Measurements from ENCODE around the gene BCAS3. TPM values are rescaled to one million over a fixed set of nuclear protein-coding genes. Genes with fewer than 3 reads are reported as not detected.

Gene BCAS3
- total RNA-seq, 1 donor from 2014 or later: 44.8 TPM

DNA sequence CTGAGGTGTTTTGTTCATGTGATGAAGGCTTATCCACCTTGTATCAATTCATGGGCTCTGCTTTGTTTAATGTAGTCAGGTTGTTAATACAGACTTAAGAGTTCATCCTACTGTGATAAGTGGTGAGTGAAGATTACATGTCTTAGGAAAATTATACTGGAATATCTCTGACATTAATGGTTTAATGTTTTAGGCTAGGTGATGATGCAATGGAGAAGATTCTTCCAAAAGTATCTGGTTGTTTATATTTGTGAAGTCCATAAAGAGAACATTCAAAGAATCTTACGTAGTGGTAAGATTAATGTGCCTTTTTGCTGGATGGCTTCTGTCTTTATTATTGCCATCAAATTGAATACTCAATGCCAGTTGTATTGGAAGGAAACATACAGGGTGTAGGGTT is 236.4 kb downstream of the BCAS3 start:
- Mint-ChIP-seq H3K4me1 (ENCODE audit: low read depth, unreplicated experiment) (peaks cover 3% of the 10 kb centered on the region), H3K9me3 (ENCODE audit: unreplicated experiment) (peaks cover 4% of the 10 kb centered on the region), H3K36me3 (ENCODE audit: unreplicated experiment) (peaks cover 8% of the 10 kb centered on the region), H3K4me3 (ENCODE audit: unreplicated experiment) (no peak overlapping the region), H3K27ac (ENCODE audit: unreplicated experiment) (no peak overlapping the region), H3K27me3 (ENCODE audit: unreplicated experiment) (no peaks in the 10 kb centered on the region)
- TF ChIP-seq, protein P1, sequence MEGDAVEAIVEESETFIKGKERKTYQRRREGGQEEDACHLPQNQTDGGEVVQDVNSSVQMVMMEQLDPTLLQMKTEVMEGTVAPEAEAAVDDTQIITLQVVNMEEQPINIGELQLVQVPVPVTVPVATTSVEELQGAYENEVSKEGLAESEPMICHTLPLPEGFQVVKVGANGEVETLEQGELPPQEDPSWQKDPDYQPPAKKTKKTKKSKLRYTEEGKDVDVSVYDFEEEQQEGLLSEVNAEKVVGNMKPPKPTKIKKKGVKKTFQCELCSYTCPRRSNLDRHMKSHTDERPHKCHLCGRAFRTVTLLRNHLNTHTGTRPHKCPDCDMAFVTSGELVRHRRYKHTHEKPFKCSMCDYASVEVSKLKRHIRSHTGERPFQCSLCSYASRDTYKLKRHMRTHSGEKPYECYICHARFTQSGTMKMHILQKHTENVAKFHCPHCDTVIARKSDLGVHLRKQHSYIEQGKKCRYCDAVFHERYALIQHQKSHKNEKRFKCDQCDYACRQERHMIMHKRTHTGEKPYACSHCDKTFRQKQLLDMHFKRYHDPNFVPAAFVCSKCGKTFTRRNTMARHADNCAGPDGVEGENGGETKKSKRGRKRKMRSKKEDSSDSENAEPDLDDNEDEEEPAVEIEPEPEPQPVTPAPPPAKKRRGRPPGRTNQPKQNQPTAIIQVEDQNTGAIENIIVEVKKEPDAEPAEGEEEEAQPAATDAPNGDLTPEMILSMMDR (IDR thresholded peaks at IDR 0.05; ENCODE audit: partially characterized antibody, unreplicated experiment): no peak
- no peak for DNase-seq

DNA sequence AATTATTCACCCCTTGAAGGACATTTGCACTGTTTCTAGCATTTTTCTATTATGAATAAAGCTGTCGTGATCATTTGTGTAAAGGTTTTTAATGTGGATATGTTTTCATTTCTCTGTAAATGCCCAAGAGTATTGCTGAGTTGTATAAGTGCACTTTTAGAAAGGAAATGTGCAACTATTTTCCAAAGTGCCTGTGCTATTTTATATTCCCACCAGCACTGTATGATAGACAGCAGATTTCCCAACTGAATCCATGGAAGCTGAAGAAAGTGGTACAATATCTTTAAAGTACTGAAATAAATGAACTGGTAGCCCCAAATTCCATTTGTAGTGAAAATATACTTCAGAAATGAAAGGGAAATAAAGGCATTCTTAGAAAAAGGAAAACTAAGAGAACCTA is 238.4 kb downstream of the BCAS3 start:
- no peak overlapping the region for H3K4me3 Mint-ChIP-seq (ENCODE audit: unreplicated experiment)
- H3K27ac Mint-ChIP-seq (ENCODE audit: unreplicated experiment): no peak overlapping the region
- peaks cover 3% of the 10 kb centered on the region for H3K4me1 Mint-ChIP-seq (ENCODE audit: low read depth, unreplicated experiment)
- peaks cover 8% of the 10 kb centered on the region for H3K36me3 Mint-ChIP-seq (ENCODE audit: unreplicated experiment)
- TF ChIP-seq, protein P1 (IDR thresholded peaks at IDR 0.05; ENCODE audit: partially characterized antibody, unreplicated experiment): no peak
- H3K27me3 Mint-ChIP-seq (ENCODE audit: unreplicated experiment): no peaks in the 10 kb centered on the region
- DNase-seq: no peak
- peaks cover 4% of the 10 kb centered on the region for H3K9me3 Mint-ChIP-seq (ENCODE audit: unreplicated experiment)

DNA sequence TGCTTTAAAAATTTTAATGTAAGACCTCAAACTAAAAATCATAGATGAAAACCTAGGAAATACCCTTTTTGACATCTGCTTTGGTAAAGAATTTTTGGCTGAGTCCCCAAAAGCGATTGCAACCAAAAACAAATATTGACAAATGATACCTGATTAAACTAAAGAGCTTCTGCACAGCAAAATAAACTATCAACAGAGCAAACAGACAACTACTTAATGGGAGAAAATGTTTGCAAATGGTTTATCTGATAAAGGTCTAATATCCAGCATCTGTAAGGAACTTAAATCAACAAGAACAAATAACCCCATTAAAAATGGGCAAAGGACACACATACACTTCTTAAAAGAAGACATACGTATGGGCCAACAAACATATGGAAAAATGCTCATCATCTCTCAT is 242.5 kb downstream of the BCAS3 start:
- Mint-ChIP-seq H3K27ac (ENCODE audit: unreplicated experiment) (no peak overlapping the region), H3K4me3 (ENCODE audit: unreplicated experiment) (no peak overlapping the region), H3K36me3 (ENCODE audit: unreplicated experiment) (peaks cover 8% of the 10 kb centered on the region), H3K4me1 (ENCODE audit: low read depth, unreplicated experiment) (peaks cover 3% of the 10 kb centered on the region), H3K9me3 (ENCODE audit: unreplicated experiment) (peaks cover 4% of the 10 kb centered on the region), H3K27me3 (ENCODE audit: unreplicated experiment) (no peaks in the 10 kb centered on the region)
- TF ChIP-seq, protein P1 (IDR thresholded peaks at IDR 0.05; ENCODE audit: partially characterized antibody, unreplicated experiment): no peak
- no peak for DNase-seq

DNA sequence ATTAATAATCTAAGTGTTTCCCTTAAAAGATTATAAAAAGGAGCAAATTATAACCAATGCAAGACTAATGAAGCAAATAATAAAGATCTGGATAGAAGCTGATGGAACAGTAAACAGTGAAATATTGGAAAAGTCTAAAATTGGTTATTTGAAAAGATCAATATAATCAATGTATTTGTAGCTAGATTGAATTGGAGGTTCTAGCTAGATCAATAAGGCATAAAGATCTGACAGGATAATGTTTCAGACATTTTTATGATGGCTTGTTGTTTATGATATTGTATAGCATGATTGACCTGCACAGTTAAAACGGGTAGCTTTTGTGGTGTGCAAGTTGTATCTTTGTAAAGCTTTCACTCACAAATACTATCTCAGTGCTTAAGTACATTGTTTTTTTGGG is 245.3 kb downstream of the BCAS3 start:
- DNase-seq: no peak
- TF ChIP-seq, protein P1 (IDR thresholded peaks at IDR 0.05; ENCODE audit: partially characterized antibody, unreplicated experiment): no peak

DNA sequence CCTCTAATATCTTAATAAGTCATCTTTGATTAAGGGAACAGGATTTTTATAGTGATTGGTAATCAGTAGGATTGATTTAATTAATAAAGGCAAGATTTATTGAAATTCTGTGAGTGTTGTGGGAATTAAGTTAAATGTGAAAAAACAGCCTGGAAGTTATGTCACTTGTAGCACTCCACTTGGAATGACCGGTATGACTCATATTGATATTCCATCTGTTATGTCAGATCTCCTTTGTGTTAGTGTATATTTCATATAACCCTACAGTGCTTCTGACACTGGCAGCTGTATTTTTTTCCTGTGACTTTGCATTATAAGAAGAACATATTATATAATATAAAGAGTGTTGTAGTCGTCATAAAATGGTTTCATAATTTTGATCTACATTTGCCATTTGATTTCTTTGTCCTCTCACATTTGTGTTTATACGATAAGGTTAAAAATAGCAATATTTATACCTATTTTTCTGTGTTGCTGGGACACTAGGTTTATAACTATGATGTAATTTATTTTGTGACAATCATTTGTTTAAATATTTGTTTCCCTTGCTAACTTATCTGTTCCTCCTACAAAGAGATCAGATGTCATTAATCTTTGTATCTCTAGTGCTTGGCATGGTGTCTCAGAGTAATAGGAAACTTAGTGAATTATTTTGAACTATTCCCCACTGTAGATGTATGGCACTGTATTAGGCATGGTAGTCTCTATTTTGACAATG is 249.0 kb downstream of the BCAS3 start:
- no peak overlapping the region for H3K27ac Mint-ChIP-seq (ENCODE audit: unreplicated experiment)
- H3K4me3 Mint-ChIP-seq (ENCODE audit: unreplicated experiment): no peak overlapping the region
- H3K4me1 Mint-ChIP-seq (ENCODE audit: low read depth, unreplicated experiment): peaks cover 3% of the 10 kb centered on the region
- no peaks in the 10 kb centered on the region for H3K9me3 Mint-ChIP-seq (ENCODE audit: unreplicated experiment)
- no peak for DNase-seq
- H3K27me3 Mint-ChIP-seq (ENCODE audit: unreplicated experiment): no peaks in the 10 kb centered on the region
- TF ChIP-seq, protein P1 (IDR thresholded peaks at IDR 0.05; ENCODE audit: partially characterized antibody, unreplicated experiment): no peak
- no peaks in the 10 kb centered on the region for H3K36me3 Mint-ChIP-seq (ENCODE audit: unreplicated experiment)

More for the DNA sequence above, 245.3 kb downstream of the BCAS3 start:
- Mint-ChIP-seq H3K4me3 (ENCODE audit: unreplicated experiment) (no peak overlapping the region), H3K9me3 (ENCODE audit: unreplicated experiment) (no peaks in the 10 kb centered on the region), H3K27ac (ENCODE audit: unreplicated experiment) (no peak overlapping the region), H3K4me1 (ENCODE audit: low read depth, unreplicated experiment) (peaks cover 3% of the 10 kb centered on the region), H3K36me3 (ENCODE audit: unreplicated experiment) (no peaks in the 10 kb centered on the region), H3K27me3 (ENCODE audit: unreplicated experiment) (no peaks in the 10 kb centered on the region)

Measured in glutamatergic neuron (in vitro differentiated cells).